Right atrium auricular region (tissue), 2 donors: ENCODE measurements around the gene PDE9A. TPM values are rescaled to one million over a fixed set of nuclear protein-coding genes. Genes with fewer than 3 reads are reported as not detected.
"Not testable (repeated sequence)": the region's sequence is repeated elsewhere in the genome, so short reads cannot be mapped to it uniquely, and the experiment has no call there.

Experiments used
- DNase-seq: peaks from one replicate; pipeline ENCODE4 v3.0.0-alpha.2; 2019; ENCODE audit warnings: low spot score
- H3K27ac ChIP-seq, 2 donors: fragments of 200-600 bp; sonication (generic); 1 replicate in 1 of 2; 2 replicates in 1 of 2; pipeline ENCODE4 v1.5.1; 2016 to 2019
- H3K27me3 ChIP-seq, 2 donors: fragments of 200-600 bp; sonication (generic); one replicate each; pipeline versions ENCODE4 v1.5.1 to v1.6.0; 2017 to 2019
- H3K36me3 ChIP-seq: fragments of 200-600 bp; sonication (generic); one replicate; pipeline ENCODE4 v1.5.1; 2016
- H3K4me1 ChIP-seq, 2 donors: fragments of 200-600 bp; sonication (generic); one replicate each; pipeline versions ENCODE4 v1.5.1 to v1.6.0; 2017 to 2019
- H3K4me3 ChIP-seq, 2 donors: fragments of 200-600 bp; sonication (generic); 1 replicate in 1 of 2; 2 replicates in 1 of 2; pipeline ENCODE4 v1.5.1; 2017 to 2019; ENCODE audit warnings: mild to moderate bottlenecking in 1 of 2, moderate library complexity in 1 of 2
- H3K9me3 ChIP-seq, 2 donors: fragments of 200-600 bp; sonication (generic); one replicate each; pipeline ENCODE4 v1.5.1; 2019
- total RNA-seq, 2 donors: library from RNA; depleted of rRNA; stranded (reverse); fragments of >200 nt; gene quantifications; one replicate each; pipeline ENCODE4 v1.1.0, GENCODE V29; 2016
- TF ChIP-seq, protein P1 (sequence below), 2 donors: fragments of 200-600 bp; sonication (generic); IDR thresholded peaks; one replicate each; pipeline ENCODE4 v1.5.1; 2019; ENCODE audit warnings: antibody characterized with exemption in 2 of 2

Gene PDE9A
- total RNA-seq, 2 donors from 2014 or later: 1.1 to 2.0 TPM

DNA sequence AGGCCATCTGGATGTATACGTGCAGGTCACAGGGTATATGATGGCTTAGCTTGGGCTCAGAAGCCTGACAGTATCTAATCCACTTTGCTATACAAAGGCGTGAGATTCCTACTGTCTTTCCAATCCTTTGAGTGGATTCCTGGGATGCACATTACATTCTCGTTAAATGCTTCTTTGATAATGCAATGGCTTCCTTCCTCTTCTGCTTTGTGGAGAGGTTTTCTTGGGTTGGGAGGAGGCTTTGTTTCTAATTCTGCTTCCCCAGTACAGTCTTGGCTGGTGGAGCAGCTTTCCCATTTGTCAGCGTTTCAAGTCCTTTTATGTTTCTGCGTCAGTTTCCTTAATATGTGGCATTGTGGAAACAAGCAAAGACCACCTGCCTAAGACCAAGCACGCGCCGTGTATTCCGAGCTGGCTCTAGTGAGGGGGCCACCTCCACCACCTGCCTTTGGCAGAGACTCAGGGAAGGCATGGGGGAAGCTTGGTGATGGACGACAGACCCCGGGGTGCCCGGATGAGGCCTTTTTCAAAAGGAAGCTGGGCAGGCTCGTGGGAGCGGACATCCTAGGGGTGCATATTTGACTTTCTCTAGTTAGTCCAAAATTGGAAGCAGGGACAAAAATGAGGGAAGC lies 153.2 kb downstream of the PDE9A start:
- H3K27me3 ChIP-seq: no peaks in the 10 kb centered on the region
- H3K4me3 ChIP-seq: no peak overlapping the region
- no peaks in the 10 kb centered on the region for H3K36me3 ChIP-seq
- TF ChIP-seq, protein P1, sequence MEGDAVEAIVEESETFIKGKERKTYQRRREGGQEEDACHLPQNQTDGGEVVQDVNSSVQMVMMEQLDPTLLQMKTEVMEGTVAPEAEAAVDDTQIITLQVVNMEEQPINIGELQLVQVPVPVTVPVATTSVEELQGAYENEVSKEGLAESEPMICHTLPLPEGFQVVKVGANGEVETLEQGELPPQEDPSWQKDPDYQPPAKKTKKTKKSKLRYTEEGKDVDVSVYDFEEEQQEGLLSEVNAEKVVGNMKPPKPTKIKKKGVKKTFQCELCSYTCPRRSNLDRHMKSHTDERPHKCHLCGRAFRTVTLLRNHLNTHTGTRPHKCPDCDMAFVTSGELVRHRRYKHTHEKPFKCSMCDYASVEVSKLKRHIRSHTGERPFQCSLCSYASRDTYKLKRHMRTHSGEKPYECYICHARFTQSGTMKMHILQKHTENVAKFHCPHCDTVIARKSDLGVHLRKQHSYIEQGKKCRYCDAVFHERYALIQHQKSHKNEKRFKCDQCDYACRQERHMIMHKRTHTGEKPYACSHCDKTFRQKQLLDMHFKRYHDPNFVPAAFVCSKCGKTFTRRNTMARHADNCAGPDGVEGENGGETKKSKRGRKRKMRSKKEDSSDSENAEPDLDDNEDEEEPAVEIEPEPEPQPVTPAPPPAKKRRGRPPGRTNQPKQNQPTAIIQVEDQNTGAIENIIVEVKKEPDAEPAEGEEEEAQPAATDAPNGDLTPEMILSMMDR (IDR thresholded peaks at IDR 0.05): no peak
- no peak for DNase-seq
- no peaks in the 10 kb centered on the region for H3K9me3 ChIP-seq
- no peaks in the 10 kb centered on the region for H3K4me1 ChIP-seq
- no peak overlapping the region for H3K27ac ChIP-seq

DNA sequence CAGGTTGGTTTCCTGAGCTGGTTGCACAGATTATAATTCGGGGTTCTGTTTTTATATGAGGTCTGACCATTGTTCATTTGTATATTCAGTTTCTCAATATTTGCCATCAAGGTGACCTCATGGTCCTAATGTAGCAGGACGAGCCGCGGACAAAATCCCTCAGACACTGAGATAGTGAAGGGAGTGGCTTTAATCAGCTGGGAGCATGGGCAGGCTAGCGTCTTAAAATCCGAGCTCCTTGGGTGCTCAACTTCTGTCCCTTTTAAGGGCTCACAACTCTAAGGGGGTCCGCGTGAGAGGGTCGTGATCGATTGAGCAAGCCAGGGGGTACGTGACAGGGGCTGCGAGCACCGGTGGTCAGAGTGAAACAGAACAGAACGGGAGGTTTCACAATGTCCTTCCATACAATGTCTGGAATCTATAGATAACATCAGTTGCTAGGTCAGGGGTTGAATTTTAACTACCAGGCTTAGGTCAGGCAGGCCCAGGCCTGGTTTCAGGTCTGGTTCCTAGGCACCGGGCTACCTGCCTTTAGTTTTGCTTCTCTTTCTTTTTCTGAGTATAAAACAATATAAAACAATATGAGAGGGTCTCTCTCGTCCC lies 154.0 kb downstream of the PDE9A start:
- H3K27ac ChIP-seq, H3K4me3 ChIP-seq, H3K36me3 ChIP-seq, DNase-seq, H3K27me3 ChIP-seq, H3K9me3 ChIP-seq, H3K4me1 ChIP-seq: not testable (repeated sequence)

DNA sequence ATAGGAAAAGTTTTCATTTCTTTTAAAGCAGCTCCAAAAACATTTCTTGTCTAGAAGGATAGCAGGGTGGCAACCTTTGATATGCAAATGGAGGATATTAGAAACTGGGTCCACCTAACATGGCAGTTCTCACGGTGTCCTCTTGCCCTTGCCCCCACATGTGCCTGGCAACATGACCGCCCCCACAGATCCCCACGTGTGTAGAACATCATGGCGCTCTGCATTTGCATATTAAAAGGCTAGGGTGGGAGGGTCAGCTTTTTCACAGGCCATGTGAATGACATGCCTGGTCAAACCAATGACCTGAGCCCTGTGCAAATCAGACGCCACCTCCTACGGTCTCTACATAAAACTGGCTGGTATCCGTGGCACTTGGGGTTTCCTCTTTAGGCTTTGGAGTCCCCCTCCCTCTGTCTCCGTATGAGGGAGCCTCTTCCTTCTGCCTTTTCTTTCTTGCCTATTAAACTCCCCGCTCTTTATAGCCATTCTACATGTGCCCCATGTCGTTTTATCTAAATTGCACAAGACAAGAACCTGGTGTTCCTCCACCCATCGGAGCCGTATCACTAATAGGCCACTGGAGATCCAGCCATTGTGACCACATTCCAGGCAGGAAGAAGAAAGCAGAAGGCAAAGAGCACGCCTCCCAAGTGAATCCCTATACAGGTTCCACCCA lies 154.7 kb downstream of the PDE9A start:
- Histone ChIP-seq H3K4me1 (no peaks in the 10 kb centered on the region), H3K4me3 (no peak overlapping the region), H3K27me3 (no peaks in the 10 kb centered on the region), H3K27ac (no peak overlapping the region), H3K9me3 (no peaks in the 10 kb centered on the region), H3K36me3 (no peaks in the 10 kb centered on the region)
- DNase-seq: no peak
- TF ChIP-seq, protein P1 (IDR thresholded peaks at IDR 0.05): no peak

DNA sequence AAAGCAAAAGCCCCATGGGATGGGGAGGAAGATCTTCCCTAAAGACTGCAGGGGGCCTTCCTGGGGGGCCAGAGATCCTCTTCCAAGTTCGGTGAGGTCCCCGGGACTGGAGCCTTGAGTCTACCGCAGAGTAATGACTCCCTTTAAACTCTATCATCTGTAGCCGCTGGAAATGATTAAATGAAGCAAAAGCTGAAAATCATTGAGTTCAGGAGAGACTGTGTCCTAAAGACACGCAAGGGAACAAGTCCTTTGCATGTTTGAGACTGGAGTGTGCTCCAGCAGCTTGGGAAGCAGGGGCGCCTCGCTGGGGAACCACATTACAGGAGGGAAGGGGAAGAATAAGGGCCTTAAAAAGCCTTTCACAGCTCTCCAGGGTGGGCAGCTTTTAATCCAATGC lies 155.8 kb downstream of the PDE9A start:
- H3K36me3 ChIP-seq: no peaks in the 10 kb centered on the region
- no peak for DNase-seq
- H3K4me1 ChIP-seq: no peaks in the 10 kb centered on the region
- H3K27me3 ChIP-seq: no peaks in the 10 kb centered on the region
- H3K4me3 ChIP-seq: no peak overlapping the region
- H3K9me3 ChIP-seq: no peaks in the 10 kb centered on the region
- no peak overlapping the region for H3K27ac ChIP-seq
- TF ChIP-seq, protein P1 (IDR thresholded peaks at IDR 0.05): no peak

DNA sequence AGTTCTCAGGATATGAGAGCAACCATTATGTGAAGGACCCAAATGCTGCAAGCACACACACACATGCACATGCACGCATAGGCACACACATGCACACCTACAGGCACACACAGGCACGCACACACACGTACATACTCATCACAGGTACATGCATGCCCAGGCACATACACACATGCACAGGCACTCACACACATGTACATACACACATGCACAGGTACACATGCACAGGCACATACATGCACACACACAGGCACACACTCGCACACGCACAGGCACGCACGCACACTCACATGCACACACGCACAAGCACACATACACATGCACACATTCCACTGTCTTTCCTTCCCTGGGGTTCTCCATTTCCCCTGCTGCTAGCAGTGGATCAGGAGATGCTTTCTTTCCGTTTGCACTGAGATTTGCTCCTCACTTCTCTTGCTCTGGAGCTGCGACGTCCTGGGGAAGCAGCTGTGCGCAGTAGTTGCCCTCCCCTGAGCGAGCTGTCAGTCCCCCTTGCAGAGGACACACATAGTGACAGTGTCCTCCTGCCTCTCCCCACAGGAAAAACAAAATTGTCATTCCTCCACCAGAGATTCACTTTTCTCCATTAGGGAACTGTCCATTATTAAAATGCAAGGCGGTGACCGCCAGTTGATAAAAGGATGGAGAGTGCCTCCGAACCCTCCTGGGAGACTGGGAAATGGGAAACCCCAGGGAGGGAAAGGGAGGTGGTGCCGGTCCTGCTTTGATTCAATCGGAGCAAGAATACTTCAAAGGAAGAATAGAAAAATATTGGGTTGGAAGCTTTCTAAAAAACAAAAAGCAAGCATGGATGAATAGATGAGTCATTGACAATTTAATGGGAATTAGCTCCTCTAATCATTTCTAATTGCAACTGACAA lies 156.4 kb downstream of the PDE9A start:
- Histone ChIP-seq H3K27ac (no peak overlapping the region), H3K4me3 (no peak overlapping the region), H3K27me3 (no peaks in the 10 kb centered on the region), H3K36me3 (no peaks in the 10 kb centered on the region), H3K4me1 (no peaks in the 10 kb centered on the region), H3K9me3 (no peaks in the 10 kb centered on the region)
- DNase-seq: no peak
- TF ChIP-seq, protein P1 (IDR thresholded peaks at IDR 0.05): no peak

DNA sequence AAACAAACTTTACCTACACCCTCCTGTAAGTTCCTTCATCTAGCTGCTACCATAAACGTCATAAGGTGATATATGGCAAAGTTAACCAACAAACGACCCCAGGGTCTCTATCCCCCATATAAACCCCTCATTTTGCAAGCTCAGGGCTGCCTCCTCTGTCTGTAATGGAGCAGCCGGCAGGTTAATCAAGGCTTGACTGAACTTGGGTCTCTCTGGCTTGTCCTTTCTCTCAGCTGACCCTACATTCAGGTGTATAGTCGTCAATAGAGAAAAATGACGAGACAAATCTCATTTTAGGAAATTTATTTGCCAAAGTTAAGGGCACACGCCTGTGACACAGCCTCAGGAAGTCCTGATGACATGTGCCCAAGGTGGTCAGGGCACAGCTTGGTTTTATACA lies 158.5 kb downstream of the PDE9A start:
- no peak for DNase-seq

DNA sequence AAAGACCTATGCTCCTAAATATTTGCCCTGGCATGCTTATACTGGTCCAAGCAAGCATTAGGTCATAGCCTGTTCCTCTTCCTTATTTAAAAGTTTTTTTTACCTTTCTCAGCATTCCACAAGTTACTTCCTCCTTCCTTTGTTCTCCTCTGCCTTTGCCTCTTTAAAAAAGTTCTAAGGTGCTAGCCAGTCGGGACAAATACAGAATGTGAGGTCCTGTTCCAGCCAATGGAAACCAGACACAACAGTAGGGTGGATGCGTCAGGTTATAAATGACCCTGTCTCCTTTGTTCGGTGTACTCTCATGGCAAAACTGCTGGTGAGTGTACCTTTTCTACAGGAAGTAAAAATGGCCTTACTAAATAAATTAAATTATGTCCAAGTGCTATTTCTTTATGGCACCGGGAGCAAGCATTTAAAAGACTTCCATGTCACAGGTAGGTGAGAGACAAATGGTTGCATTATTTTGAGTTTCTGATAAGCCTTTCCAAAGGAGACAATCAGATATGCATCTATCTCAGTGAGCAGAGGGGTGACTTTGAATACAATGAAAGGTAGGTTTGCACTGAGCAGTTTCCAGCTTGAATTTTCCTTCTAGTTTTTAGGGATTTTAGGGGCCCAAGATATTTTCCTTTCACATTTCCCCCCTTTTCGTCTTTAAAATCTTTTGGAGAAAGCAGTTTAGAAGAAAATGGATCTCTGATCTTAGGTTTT lies 159.3 kb downstream of the PDE9A start:
- not testable (repeated sequence) for H3K4me3 ChIP-seq, H3K36me3 ChIP-seq, DNase-seq, H3K27ac ChIP-seq, H3K9me3 ChIP-seq, H3K4me1 ChIP-seq, H3K27me3 ChIP-seq

More for the DNA sequence above, 158.5 kb downstream of the PDE9A start:
- H3K27me3 ChIP-seq: no peaks in the 10 kb centered on the region
- H3K27ac ChIP-seq: no peak overlapping the region
- no peak overlapping the region for H3K4me3 ChIP-seq
- TF ChIP-seq, protein P1 (IDR thresholded peaks at IDR 0.05): no peak
- H3K36me3 ChIP-seq: no peaks in the 10 kb centered on the region
- H3K9me3 ChIP-seq: no peaks in the 10 kb centered on the region
- no peaks in the 10 kb centered on the region for H3K4me1 ChIP-seq
